Measurements from ENCODE around the gene IL1F10.

The IL1F10 gene, protein sequence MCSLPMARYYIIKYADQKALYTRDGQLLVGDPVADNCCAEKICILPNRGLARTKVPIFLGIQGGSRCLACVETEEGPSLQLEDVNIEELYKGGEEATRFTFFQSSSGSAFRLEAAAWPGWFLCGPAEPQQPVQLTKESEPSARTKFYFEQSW

DNA sequence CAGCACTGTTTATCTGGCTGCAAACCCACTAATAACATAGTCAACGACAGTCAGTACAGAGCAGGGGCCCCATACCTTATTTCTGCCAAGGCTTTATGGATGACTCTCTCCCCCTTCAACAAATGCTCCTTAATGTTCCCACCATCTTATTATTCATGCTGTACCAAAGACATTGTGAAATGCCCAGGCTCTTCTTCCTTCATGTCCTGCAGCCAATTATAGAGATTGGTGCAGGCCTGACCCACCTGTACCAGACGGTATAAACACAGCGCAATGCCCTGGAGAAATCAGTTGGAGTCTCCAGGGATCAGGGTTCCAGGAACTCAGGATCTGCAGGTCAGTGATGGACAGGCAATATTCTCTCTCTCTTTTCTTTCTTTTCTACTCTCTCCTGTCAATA is at the start of gene IL1F10:
Gene IL1F10, plus strand, starts transcription at position 290 of the 400 bp plus-strand sequence. CDS start 4,769 bp downstream, outside the sequence.
- DNase-seq = no peak

DNA sequence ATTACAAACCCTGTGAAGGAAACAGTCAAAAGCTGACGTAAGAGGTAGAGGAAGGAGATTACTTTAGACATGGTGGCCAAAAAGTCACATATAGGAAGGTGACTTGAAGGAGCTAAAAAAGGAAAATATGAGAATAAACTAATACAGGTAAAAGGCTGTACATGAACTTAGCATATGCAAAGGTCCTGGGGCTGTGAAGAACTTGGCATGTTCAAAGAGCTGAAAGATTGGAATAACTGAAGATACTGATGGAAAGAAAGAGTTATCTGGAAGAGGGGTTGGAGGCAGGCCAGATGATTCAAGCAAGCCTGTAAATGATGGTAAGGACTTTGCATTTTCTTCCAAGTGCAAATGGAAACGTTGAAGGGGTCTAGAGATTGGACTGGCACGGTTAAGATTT is 49.3 kb upstream of the IL1F10 start:
- DNase-seq = no peak

DNA sequence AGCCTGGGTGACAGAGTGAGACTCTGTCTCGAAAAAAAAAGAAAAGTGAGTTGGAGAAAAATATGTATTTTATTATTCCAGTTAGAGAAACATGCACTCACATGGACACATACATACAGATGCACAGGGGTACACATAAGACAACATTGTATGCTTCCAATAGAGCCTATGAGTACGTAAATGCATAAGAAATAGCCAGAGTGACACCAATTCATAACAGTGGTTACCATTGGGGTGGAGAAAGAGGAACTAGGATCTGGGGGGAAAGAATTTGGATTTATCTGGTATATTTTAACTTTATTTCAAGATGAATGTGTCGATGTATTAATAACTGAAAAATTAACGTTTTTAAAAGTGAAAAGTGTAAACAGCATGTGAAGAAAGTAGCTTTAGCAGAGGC is 46.5 kb upstream of the IL1F10 start:
- no peak for DNase-seq

DNA sequence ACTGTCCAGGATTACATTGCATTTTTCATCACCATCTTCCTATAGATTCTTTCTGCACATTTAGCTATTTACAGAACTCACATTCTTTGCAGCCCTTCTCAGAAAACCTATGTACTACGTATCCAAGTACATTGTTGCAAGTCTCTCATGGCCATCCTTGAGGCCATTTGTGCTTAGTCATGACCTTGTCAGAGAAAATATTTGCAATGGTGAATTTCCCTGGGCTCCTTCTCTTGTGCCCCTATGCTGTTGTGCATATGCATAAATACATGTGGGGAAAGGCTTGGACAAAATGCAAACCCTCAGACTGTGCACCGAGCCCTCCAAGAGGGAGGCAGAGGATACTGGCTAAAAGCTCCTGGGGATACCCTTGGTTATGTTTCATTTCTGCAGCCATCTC is 43.0 kb upstream of the IL1F10 start:
- no peak for DNase-seq

DNA sequence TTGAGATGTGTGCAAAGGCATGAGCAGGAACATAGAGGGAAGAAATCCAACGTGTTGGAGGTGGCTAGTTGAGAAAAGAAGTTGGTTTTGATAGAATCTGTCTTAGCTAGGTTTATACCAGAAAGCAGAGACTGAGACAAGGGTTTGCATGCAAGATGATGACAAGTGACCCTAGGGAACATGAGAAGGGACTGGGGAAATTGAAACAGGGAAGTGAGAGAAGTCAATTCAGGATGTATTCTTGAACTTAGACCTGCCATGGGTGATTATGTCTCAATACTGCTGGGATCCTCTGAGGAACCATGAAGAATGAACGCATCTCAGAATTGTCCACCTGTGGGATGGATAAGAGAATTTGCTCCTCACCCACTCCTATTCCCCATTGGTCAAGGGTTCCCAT is 42.0 kb upstream of the IL1F10 start:
- DNase-seq = no peak

DNA sequence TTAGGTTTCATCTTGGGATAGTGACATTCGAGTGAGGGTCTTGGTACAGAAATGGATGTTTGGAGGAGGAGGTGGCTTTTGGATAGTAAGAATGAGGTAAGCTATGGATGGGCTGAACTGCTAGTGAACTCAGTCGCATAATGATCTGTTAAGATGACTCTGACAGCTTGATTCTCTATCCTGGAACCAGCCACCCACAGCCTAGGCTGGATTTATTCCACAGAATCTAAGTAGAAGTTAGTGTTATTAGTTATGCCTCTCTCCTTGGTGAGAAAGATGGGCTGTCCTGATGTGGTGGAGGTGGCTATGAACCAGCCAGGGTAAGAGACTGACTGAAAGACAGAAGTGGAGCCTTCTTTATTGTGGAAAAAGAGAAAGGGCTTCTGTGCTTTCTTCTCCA is 40.1 kb upstream of the IL1F10 start:
- DNase-seq = no peak

DNA sequence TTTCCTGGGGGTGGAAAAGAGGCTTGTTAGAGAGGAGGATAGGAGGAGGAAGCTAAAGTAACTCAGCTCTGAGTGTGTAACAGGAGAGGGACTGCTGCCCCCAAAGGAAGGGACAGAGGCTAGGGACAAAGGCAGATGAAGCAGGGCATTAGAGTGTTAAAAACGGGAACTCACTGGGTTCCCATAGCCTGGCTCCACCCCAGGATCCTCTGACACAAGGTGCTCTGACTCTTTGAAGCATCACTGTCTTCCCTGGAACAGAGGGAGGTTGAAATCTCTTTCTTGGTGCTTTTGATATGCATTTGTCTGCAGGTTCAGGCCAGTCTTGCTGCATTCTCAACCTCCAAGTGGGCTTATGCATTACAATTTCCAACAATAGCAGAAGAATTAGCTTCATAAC is 39.7 kb upstream of the IL1F10 start:
- DNase-seq = no peak

DNA sequence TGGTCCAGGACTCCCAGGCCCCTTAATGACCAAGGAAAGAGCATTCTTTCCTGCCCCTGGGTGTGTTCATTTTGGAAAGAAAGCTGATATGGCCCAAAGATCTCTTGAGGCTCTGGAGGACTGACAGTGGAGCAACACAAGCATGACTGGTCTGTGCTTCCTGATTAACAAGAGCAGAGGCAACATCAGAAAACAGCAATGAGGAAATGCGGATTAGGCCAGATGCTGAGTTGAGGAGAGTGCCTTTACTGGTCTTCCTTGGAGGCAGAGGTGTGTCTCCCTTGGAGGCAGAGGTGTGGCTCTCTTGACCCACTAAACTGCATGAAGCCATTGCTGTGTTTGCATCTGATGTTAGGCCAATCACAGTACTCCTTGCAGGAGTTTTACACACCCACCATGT is 35.0 kb upstream of the IL1F10 start:
- DNase-seq = no peak

DNA sequence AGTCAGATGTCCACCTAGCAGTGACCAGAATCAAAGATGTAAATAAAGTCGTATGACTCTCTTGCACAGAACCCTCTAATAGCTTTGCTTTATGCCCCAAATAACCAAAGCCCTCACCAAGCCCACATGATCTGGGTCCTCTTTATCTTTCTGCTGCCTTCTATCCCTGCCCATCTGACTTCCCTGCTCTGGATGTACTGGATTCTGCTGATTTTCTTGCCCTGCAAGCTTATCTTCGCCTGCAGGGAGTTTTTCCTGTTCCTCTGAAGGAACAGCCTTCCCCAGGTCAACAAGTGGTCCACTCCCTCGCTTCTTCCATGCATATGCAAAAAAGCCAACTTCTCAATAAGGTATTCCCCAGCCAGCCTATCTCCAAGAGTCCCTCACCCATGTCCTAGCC is 33.8 kb upstream of the IL1F10 start:
- no peak for DNase-seq

DNA sequence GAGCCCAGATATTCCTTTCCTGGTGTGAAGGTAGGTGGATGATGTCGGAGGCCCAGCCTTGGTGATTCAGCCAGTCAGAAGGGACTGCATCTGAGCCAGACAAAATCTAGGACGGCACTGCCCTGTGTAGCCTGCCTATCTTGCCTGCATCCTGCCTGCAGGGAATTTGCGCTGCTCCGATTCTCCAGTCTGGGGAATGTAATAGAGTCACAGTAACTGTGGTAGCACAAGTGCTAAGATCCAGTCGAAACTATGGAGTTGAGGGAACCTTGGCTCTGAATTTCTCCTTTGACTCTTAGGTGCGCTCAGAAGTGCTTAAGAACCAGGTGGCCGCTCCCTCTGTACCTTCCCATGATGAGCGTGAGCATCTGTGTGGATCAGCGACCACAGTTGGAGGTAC is 31.0 kb upstream of the IL1F10 start:
- DNase-seq = no peak

DNA sequence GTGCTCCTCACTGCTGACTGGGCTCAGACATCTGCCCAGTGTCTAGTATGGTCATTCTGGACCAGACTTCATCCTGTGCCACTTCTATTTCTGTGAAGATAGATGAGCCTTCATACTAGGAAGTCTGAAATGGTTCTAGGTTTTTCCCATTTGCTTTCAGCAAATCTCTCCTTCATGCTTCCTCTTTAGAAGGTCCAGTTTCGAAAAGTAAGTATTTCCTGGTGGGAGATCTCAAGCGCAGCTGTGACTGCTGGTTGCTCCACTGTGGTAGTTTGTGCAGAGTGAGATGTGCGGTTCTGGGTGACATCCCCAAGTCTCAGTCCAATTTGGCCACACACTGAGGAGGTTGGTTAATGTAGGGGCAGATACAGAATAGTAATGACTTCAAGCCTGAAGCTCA is 29.5 kb upstream of the IL1F10 start:
- DNase-seq = no peak

DNA sequence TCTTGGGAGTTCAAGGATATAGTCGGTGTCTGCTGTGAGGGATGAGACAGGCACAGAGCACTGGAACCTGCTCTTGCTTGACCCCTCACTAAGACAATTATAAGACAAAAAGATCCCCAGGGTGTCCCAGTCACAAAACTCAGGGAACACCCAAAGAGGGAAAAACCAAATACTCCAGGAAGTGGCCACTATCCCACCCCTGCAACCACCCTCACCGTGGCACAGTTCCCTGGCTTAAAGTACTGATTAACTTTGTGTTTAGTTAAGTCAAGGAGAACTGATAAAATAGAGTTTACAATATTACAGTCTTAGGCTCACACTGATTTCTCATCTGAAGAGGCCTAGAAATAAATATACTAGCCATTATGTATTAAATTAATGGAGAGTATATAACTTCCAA is 28.6 kb upstream of the IL1F10 start:
- DNase-seq = no peak

DNA sequence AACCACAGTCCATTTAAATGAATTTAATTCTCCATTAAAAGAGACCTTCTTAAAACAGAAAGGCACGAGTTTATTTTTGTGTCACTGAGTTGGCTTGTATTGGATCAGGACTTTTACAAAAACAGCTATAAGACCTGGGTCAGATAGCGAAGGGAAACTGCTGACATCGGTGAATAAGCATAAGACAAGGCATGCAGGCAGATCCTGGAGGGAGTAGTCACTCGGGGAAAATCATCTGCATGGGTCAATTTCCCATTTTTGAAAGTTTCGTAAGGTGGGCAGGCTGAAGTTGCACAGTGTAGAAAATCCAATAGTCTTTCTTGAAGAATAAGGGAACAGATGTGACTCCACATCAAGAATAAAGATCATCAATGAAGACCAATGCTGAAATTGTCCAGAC is 28.1 kb upstream of the IL1F10 start:
- no peak for DNase-seq

DNA sequence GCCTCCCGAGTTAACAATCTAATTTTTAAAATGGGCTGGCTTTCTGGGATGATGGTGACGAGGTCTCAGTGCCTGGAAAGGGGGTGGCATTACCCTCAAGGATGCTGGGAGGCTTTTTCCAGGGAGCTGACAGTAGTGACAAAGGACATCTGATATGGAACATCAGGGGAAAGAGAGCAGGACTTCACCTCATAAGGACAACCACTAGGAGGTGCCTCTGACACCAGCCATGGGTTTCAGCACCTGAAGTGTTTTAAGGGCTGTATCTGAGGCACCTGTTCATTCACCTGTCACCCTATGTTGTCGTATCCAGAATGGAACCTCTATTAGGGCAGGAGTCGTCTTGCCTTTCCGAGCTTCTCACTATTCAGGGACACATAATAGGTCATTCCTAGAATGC is 25.9 kb upstream of the IL1F10 start:
- no peak for DNase-seq

DNA sequence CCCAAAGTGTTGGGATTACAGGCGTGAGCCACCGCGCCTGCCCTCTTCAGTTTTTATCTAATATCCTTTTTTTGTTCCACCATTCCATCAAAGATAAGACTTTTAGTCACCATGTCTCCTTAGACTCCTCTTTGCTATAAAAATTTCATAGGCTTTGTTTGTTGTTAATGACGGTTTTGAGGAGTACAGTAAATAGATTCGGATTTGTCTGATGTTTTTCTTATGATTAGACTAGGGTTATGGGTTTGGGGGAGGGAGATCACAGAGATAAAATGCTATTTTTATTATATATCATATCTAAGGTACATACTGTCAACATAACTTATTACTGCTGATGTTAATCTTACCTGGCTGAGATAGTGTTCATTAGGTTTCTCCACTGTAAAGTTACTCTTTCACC is 21.3 kb upstream of the IL1F10 start:
- DNase-seq = no peak

DNA sequence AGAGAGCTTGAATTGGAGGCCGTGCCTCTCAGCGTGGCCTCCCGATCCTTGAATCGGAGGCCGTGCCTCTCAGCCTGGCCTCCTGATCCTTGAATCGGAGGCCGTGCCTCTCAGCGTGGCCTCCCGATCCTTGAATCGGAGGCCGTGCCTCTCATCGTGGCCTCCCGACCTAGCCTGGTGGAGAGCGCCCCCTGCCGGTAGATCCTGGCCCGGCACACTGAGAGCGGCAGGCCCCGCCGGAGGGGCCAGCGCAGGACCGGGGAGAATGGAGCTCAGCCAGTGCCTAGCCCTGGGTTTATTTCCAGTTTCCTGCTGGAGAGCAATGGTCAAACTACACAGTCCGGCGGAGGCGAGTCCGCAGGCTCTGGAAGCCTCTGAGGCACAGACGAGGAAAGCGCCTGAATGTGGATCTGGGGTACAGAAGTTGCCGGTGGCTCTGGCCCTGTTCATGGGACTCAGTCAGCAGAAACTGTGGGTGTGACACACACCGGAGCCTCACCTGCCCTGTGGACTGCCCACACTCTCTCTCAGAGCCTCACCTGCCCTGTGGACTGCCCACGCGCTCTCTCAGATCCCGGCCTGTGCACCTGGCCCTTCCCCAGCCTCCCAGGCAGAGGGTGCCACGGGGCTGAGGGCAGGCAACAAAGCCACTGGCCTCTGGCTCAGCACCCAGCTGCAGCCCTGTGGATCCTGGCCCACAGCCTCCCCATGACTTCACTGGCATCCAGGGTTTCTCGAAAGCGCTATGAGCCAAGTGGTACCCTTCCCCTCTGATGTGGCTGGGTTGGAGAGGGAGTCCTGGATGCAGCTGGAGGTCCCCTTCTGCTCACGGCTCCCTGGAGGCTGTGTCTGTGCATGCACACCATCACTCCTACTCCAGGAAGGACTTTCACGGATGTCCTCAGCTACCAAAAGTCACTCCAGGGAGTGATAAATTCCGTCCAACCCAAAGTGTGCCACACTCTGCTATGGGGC is 16.6 kb upstream of the IL1F10 start:
- no peak for DNase-seq

DNA sequence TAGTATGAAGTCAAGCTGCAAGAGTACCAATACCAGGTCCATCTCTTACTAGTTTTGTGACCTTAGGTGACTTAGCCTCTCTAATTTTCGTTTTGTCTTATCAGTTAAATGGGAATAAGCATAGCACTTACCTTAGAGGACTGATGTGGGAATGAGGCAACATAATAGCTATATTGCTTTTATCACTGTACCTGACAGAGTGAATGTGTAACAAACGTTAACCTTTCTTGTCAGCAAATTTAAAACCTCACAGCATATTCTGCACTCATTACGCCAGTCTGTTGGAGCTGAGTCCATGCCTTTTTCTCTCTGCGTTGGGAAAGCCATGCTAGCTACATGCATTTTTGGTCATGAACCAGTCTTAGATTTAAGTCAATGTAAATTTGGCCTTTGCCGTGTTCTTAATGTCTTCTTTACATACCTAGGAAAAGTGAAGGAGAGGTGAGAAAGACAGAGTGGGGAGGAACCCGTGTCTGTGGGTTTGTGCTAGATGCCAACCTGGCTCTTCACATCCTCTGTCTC is 15.3 kb upstream of the IL1F10 start, which contains the start of gene IL36B:
Gene IL36B, minus strand, starts transcription at position 472 of the 522 bp plus-strand sequence.
- DNase-seq = no peak

DNA sequence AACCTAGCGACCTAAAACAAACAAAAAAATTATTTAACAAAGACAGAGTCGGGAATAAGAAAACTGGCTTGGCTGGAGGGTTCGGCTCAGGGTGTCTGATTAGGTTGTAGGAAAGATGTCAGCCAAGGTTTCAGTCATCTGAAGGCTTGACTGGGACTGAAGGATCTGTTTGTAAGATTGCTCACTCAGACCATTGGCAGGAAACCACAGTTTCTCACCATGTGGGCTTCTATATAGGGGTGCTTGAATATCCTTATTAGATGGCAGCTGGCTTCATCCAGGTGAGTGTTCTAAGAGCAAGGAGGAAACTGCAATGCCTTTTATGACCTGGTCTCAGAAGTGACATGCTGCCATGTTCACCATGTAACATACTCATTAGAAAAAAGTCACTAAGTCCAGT is 14.1 kb upstream of the IL1F10 start:
- DNase-seq = no peak

DNA sequence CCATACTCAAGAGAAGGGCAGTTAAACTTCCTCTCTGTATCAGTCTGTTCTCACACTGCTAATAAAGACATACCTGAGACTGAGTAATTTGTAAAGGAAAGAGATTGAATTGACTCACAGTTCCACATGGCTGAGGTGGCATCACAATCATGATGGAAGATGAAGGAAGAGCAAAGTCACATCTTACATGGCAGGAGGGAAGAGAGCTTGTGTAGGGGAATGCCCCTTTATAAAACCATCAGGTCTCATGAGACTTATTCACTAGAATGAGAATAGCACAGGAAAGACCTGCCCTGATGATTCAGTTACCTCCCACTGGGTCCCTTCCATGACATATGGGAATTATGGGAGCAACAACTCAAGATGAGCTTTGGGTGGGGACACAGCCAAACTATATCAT is 13.7 kb upstream of the IL1F10 start:
- no peak for DNase-seq

DNA sequence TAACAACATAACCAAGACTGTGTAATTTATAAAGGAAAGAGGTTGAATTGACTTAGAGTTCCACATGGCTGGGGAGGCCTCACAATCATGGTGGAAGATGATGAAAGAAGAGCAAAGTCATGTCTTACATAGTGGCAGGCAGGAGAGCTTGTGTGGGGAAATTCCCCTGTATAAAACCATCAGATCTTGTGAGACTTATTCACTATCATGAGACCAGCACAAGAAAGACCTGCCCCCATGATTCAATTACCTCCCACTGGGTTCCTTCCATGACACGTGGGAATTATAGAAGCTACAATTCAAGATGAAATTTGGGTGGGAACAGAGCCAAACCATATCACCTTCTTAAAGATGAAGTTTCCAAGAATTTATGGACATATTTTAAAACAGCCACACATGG is 11.2 kb upstream of the IL1F10 start:
- no peak for DNase-seq

DNA sequence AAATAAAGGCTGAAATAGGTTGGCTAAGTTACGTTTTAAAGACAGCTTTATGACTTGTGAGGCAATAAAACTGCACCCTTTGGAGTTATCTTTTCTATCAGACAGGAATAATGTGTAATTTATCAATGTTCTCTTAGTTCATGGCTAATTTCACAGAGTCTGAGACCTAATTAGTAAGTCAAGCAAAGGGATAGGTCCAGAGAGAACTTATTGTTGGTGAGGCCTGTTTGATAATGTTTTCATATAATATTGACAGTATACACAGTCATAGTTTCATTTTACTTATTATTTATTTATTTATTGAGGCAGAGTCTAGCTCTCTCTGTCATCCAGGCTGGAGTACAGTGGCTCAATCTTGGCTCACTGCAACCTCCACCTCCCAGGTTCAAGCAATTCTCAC is 10.7 kb upstream of the IL1F10 start:
- DNase-seq = no peak

DNA sequence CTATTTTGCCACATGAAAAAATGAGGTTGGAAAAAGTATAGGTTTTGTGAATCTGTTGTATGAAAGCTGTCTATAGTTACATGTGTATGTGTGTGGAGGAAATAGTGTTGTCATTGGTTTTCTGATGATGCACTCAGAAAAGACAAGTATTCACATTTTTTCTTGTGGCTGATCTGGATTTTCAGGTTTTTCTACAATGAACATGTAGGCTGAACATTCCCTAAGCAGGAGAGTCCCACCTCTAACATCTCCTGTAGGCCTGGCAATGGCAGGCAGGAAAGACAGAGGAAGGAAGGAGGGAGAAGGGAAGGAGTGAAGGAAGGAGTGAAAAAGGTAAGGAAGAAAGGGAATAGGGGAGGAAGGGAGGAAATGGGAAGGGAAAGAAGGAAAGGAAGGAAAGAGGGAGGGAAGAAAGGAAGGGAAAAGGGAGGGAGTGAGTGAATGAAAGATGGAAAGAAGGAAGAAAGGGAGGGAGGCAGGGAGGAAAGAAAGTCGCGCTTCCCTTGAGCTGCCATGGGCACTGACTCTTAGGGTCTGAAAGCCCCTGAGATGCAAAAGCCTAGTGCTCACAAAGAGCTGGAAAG is 9.3 kb upstream of the IL1F10 start:
- DNase-seq = no peak

DNA sequence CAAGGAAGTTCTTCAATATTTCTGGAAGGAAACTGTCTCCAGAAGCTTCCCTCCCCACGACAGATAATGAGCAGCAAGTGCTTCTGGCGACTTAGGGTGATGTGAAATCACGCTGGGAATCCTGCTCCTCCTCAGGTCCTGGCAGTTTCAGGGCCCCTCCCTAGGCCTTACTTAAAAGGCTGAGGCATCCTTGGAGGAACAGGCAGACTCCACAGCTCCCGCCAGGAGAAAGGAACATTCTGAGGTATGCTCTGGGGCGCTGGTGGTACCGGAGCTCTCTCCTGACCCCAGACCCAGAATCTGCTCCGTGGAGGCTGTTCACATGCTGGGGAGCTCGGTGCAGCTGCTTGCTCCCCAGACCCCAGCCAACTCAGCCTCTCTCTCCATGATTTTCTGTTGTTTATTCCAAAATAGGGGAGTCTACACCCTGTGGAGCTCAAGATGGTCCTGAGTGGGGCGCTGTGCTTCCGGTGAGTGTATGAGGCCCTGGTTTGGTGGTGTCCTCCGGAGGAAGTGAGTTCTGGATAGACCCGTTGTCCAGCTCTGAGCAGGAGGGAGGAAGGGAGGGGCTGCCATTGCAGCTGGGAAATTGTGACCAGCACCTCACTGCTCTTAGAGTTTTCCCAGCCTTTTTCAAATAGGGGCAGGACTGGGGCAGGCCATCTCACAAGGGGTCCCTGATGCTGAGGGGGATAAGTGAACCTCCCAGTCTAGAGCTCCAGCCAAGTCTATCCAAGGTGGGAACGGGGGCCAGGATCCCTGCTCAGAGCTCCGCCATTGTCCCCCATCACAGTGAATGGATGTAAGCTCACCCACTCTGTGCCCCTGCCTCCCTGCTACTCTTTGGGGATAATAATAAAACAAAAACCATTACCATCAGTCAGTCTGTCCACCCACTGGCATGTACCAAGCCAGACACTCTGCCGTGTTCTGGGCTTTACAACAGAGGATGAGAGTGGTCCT is 8.5 kb upstream of the IL1F10 start, which contains the start of gene IL36RN:
Gene IL36RN, plus strand, starts transcription at position 201 of the 963 bp plus-strand sequence. Its CDS starts 241 bp downstream, at position 442.
- no peak for DNase-seq
